Stomach (tissue), 9 donors: Measurements from ENCODE around the gene ASB8. TPM values are rescaled to one million over a fixed set of nuclear protein-coding genes. Genes with fewer than 3 reads are reported as not detected.

Experiments
- DNase-seq, 2 donors: peaks; one replicate each; pipeline versions ENCODE4 v3.0.0 to v3.0.0-alpha.2; 2013 to 2019
- H3K27ac ChIP-seq, 5 donors: fragments of 200-600 bp in 4 of 5; sonication (generic) in 4 of 5; one replicate each; pipeline ENCODE4 v1.5.1; 2013 to 2019; ENCODE audit warnings: mild to moderate bottlenecking in 1 of 5, moderate library complexity in 1 of 5
- H3K27me3 ChIP-seq, 3 donors: fragments of 200-600 bp; sonication (generic); one replicate each; pipeline ENCODE4 v1.5.1; 2017 to 2019; ENCODE audit warnings: mixed run types in 1 of 3
- H3K36me3 ChIP-seq, 4 donors: fragments of 200-600 bp; sonication (generic); 1 replicate in 3 of 4; 2 replicates in 1 of 4; pipeline ENCODE4 v1.5.1; 2016 to 2019
- H3K4me1 ChIP-seq, 4 donors: fragments of 200-600 bp; sonication (generic); one replicate each; pipeline ENCODE4 v1.5.1; 2016 to 2019
- H3K4me3 ChIP-seq, 4 donors: fragments of 200-600 bp; sonication (generic) in 3 of 4; one replicate each; pipeline ENCODE4 v1.5.1; 2016 to 2019; ENCODE audit warnings: mild to moderate bottlenecking in 1 of 4
- H3K9me3 ChIP-seq, 4 donors: fragments of 200-600 bp; sonication (generic); one replicate each; pipeline ENCODE4 v1.5.1; 2016 to 2019
- CTCF ChIP-seq, 7 experiments: fragments of 450-650 bp in 4 of 7; fragments of 200-600 bp in 3 of 7; sonication (generic) in 3 of 7; IDR thresholded peaks; one replicate each; pipeline ENCODE4 v1.5.1; 2016 to 2019; ENCODE audit warnings: antibody characterized with exemption in 7 of 7, control low read depth in 2 of 7, mild to moderate bottlenecking in 1 of 7
- EP300 ChIP-seq: sonication (generic); formaldehyde crosslinking; IDR thresholded peaks from one replicate; pipeline ENCODE4 v1.6.1; 2017; ENCODE audit warnings: antibody characterized with exemption
- POLR2A ChIP-seq, 4 donors: fragments of 450-650 bp; IDR thresholded peaks; one replicate each; pipeline ENCODE4 v1.6.1; 2016; ENCODE audit warnings: antibody characterized with exemption in 4 of 4, control low read depth in 2 of 4, mild to moderate bottlenecking in 1 of 4, moderate library complexity in 1 of 4
- POLR2AphosphoS5 ChIP-seq, 3 donors: sonication (generic); formaldehyde crosslinking; IDR thresholded peaks; one replicate each; pipeline ENCODE4 v1.6.1; 2016; ENCODE audit warnings: antibody characterized with exemption in 3 of 3
- WGBS, 5 donors: extraction: QIAGEN DNeasy Blood & Tissue Kit in 3 of 5; methylation state at CpG; one replicate each; pipeline versions ENCODE4 v1.1.5 to v1.1.7; 2013 to 2018; 5-methylcytosine and 5-hydroxymethylcytosine counted together
- intact Hi-C: fragments of 100-400 bp; cut with DNase I; formaldehyde crosslinking; loops from one replicate; pipeline ENCODE4 v1.15.1; 2023; ENCODE audit warnings: low total_unique reads
- polyA plus RNA-seq, 3 donors: library from polyadenylated mRNA; stranded (reverse); fragments of 200-250 nt; gene quantifications; one replicate each; pipeline ENCODE4 v1.2.3, GENCODE V29; 2013
- total RNA-seq, 5 donors: library from RNA; depleted of rRNA; stranded (reverse); fragments of >200 nt; gene quantifications; one replicate each; pipeline versions ENCODE4 v1.1.0 to v1.2.3, GENCODE V29; 2014 to 2016
- donor health status: healthy with polysubstance abuse.
- donor health status: Bipolar disorder and iron deficiency.
- donor health status: healthy.

Gene ASB8
- total and polyA plus RNA-seq, 8 donors: 4.3 to 47.2 (median 17.5) TPM

- intact Hi-C loops: no loop called here
- peaks cover 0 to 63% (median 8%) of the 10 kb centered on the region in 3 donors for H3K27me3 ChIP-seq
- H3K36me3 ChIP-seq: no peaks in the 10 kb centered on the region
- WGBS, 5 donors: 49 to 70% (median 63%) methylated on average over 4 of the region's 4 CpGs
- H3K9me3 ChIP-seq: no peaks in the 10 kb centered on the region
- no peak for DNase-seq
- H3K4me3 ChIP-seq: no peak overlapping the region
- peaks cover 0 to 9% (median 5%) of the 10 kb centered on the region in 4 donors for H3K4me1 ChIP-seq
- no peak overlapping the region for H3K27ac ChIP-seq
- TF ChIP-seq CTCF (IDR thresholded peaks at IDR 0.05): no peak
These were observed 20.7 kb upstream of the ASB8 start for GRCh38 chr12:48177982-48178381.

- Histone ChIP-seq H3K27me3 (peaks cover 0 to 47% (median 2%) of the 10 kb centered on the region in 3 donors), H3K9me3 (no peaks in the 10 kb centered on the region), H3K4me3 (no peak overlapping the region), H3K36me3 (no peaks in the 10 kb centered on the region), H3K4me1 (no peaks in the 10 kb centered on the region), H3K27ac (no peak overlapping the region)
- intact Hi-C loops: no loop called here
- TF ChIP-seq POLR2AphosphoS5 (IDR thresholded peaks at IDR 0.05) (no peak), CTCF (IDR thresholded peaks at IDR 0.05) (no peak), POLR2A (IDR thresholded peaks at IDR 0.05) (no peak), EP300 (no peak)
- no peak for DNase-seq
These were observed 19.1 kb upstream of the ASB8 start for GRCh38 chr12:48176417-48176751.

- H3K4me3 ChIP-seq: no peak overlapping the region
- intact Hi-C loops: no loop called here
- no peak overlapping the region for H3K27ac ChIP-seq
- peaks cover 0 to 42% (median 0%) of the 10 kb centered on the region in 3 donors for H3K27me3 ChIP-seq
- no peaks in the 10 kb centered on the region for H3K9me3 ChIP-seq
- no peaks in the 10 kb centered on the region for H3K36me3 ChIP-seq
- TF ChIP-seq POLR2AphosphoS5 (IDR thresholded peaks at IDR 0.05) (no peak), EP300 (no peak), CTCF (IDR thresholded peaks at IDR 0.05) (no peak), POLR2A (IDR thresholded peaks at IDR 0.05) (no peak)
- DNase-seq: no peak
- no peaks in the 10 kb centered on the region for H3K4me1 ChIP-seq
- WGBS, 5 donors: 52 to 61% (median 60%) methylated on average over 3 of the region's 3 CpGs
These were observed 18.5 kb upstream of the ASB8 start for GRCh38 chr12:48175613-48176416.

- no peak for DNase-seq
- no peak overlapping the region for H3K27ac ChIP-seq
- H3K27me3 ChIP-seq: peaks cover 0 to 16% (median 0%) of the 10 kb centered on the region in 3 donors
- no peaks in the 10 kb centered on the region for H3K36me3 ChIP-seq
- intact Hi-C loops: loop anchor here (10.0 kb wide), 2 partner anchors 64 to 224 kb away; partner anchors contain the start of gene SENP1
- no peak overlapping the region for H3K4me3 ChIP-seq
- no peaks in the 10 kb centered on the region for H3K9me3 ChIP-seq
- no peaks in the 10 kb centered on the region for H3K4me1 ChIP-seq
- TF ChIP-seq POLR2AphosphoS5 (IDR thresholded peaks at IDR 0.05) (no peak), POLR2A (IDR thresholded peaks at IDR 0.05) (no peak), CTCF (IDR thresholded peaks at IDR 0.05) (no peak), EP300 (no peak)
- WGBS, 5 donors: 80 to 86% (median 85%) methylated on average over 19 of the region's 19 CpGs
These were observed 11.7 kb upstream of the ASB8 start for GRCh38 chr12:48169011-48169410.
